NCI-H146 treated with DMSO at 0.1 percent for 48 hours (cell line): ENCODE results near the gene SLC35D3.
"Not testable (repeated sequence)": the region's sequence is repeated elsewhere in the genome, so short reads cannot be mapped to it uniquely, and the experiment has no call there.

Experiments
- DNase-seq: peaks from one replicate; lab custom pipeline; 2025; ENCODE audit not compliant: unreplicated experiment; lab: John Stamatoyannopoulos, UW

Gene SLC35D3

DNA sequence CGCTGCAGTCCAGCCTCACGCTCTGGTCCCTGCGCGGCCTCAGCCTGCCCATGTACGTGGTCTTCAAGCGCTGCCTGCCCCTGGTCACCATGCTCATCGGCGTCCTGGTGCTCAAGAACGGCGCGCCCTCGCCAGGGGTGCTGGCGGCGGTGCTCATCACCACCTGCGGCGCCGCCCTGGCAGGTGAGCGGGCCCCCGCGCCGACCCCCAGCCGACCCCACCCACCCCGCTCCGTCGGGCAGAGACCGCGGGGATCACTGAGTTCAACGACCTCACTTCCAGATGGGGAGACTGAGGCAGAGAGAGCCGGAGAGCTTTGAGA, 545 bp downstream of the SLC35D3 start:
- DNase-seq: peak; percentile 81

DNA sequence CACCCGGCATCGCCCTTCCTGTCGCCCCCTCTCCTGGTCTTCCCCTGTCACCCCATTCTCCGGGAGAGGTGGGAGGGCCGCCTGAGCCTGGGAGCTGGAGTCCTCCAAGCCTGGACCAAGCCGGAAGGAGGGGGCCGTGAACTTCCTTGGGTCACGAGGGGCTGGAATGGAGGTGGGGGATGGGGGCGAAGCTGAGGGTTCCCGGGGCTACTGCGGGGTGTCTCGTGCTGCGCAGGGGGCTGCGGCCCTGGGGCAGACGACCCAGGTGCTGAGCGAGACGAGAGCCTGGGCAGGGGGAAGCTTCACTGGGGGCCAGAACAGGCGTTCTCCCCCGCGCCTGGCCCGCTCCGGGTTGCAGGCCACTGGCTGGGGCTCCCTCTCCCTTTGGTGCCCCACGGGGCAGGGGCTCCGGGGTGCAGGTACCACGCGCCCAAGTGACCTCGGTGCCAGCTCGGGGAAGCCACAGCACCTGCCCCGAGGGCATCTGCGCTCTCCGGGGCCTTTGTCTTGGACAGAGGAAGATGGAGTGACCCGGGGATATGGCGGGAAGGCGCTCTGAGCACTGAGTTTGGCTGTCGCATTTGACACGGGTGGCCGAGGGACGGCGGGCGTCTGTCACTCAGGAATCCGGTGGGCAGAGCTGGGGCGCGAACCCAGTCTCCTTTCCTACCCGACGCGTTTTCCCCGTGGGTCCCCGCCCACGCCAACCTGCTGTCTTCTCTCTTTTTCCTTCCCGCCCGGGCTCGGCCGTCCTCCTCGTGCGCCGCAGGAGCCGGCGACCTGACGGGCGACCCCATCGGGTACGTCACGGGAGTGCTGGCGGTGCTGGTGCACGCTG, 1.2 kb downstream of the SLC35D3 start:
- DNase-seq: peak; percentile 93

DNA sequence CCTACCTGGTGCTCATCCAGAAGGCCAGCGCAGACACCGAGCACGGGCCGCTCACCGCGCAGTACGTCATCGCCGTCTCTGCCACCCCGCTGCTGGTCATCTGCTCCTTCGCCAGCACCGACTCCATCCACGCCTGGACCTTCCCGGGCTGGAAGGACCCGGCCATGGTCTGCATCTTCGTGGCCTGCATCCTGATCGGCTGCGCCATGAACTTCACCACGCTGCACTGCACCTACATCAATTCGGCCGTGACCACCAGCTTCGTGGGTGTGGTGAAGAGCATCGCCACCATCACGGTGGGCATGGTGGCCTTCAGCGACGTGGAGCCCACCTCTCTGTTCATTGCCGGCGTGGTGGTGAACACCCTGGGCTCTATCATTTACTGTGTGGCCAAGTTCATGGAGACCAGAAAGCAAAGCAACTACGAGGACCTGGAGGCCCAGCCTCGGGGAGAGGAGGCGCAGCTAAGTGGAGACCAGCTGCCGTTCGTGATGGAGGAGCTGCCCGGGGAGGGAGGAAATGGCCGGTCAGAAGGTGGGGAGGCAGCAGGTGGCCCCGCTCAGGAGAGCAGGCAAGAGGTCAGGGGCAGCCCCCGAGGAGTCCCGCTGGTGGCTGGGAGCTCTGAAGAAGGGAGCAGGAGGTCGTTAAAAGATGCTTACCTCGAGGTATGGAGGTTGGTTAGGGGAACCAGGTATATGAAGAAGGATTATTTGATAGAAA, 2.0 kb downstream of the SLC35D3 start:
- DNase-seq: peak; percentile 90

DNA sequence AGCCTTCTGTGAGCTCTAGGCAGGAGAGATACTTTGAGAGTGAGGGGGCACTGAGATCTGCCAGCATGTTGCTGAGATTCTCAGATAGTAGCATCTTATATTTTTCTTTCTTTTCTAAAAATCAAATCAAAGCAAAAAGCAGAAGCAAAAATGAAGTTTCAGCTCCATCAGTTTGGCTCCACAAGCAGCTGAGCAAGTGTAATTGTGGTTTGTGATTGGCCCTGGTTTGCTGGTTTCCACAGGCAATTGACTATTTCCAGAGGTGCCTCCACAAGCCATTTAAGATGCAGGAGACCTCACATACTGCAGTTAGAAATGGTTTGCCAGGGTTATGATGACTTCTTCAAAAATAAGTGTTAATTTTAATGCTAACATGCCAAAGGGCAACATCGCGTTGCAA, 4.3 kb downstream of the SLC35D3 start:
- no peak for DNase-seq

DNA sequence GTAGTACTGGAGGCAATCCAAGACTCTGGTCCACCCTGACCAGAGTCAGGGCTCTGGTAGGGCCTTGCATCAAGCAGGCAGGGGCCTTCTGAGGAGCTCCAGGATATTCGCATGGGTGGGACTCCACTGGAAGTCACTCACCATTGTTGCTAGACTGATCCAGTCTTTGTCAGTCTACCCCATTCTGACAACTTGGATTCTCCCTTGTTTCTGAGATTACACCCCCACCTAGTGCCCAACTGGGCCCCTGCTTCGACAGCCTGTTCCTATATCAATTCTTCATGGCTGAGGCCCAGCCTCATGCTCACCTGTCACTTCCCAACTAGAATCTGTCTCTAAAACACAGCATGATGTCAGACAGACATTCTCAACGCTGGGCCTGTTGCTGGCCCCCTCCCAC, 5.2 kb downstream of the SLC35D3 start:
- DNase-seq: peak; percentile 43

DNA sequence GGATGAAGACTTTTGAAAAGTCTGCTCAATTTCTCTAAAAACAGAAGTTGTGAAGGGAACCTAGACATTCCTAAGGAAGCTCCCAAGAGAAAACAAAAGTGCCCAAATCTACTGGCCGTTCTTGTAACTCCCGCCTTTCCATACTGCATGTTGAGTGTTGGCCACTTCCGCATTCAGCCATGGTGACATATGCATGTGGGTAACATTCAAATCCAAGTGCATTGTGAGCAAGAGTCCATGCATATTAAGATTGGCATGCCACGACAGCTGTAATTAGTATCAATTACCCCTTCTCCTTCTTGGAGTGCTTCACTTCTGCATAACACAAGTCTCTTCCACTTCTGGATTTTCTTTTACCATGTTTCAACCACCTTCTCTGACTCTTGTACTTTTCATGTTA, 8.4 kb downstream of the SLC35D3 start:
- DNase-seq: no peak

DNA sequence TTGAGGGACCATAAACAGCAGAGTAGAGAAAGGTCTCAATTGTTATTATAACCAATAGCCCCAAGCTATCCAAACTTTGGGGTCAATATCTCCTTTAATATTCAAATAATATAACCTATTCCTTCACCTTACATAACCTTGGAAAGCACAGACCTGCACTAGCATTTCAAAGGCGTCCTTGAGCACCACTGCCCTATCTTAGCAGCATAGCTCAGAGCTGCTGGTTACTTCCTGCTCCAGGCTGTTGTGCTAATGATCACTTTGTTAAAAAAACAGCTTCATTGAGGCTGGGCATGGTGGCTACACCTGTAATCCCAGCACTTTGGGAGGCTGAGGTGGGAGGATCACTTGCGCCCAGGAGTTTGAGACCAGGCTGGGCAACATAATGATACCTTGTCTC, 10.5 kb downstream of the SLC35D3 start:
- no peak for DNase-seq

DNA sequence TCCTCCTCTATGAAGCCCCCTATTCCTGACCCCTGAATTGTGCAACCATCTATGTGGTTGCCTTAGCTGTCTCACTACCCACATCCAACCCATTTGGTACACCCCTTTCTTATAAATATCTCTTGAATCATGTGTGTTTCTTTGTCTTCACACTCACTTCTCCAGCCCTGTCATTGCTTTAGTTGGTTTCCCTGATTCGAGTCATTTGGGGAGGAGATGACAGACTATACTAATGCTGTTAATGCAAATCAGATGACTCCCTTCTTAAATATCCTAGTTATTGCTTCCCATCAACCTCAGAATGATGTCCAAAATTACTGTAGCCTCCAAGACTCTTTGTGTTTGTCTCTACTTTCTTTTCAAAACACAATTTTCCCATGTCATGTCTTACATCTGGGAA, 23.0 kb downstream of the SLC35D3 start:
- no peak for DNase-seq

DNA sequence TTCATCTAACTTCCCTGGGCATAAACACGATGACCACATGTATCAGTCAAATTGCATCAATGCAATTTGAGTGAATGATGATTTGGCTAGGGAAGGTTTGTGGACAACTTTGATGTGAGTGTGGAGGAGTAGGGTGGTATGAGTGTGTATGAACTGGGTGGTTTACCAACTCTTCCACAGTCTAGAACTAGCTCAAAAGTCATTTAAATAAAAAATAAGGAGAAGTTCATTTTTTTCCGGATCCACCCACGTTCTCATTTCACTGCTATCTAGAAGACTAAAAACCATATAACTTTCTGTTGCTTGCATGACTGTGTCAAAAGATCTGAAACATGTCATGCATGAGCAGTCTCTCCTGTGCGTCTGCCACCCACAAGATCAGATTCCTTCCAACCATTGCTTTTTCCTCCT, 23.6 kb downstream of the SLC35D3 start:
- no peak for DNase-seq

DNA sequence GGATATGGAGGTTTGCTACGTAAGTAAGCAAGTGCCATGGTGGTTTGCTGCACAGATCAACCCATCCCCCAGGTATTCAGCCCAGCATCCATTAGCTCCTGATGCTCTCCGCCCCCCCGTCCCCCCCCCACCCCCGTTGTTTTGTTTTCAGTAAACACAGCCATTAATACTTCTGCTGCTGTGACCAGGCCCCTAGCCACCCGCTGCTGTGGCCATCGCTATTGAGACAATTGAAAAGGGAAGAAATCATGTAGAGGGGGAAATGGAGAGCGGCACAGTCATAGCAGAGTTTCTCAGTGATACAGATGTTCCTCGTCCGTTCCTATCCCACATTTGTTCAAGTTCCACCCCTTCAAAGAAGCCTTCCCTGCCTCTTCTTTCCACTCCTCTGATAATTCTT, 24.9 kb downstream of the SLC35D3 start:
- DNase-seq: peak; percentile 67

DNA sequence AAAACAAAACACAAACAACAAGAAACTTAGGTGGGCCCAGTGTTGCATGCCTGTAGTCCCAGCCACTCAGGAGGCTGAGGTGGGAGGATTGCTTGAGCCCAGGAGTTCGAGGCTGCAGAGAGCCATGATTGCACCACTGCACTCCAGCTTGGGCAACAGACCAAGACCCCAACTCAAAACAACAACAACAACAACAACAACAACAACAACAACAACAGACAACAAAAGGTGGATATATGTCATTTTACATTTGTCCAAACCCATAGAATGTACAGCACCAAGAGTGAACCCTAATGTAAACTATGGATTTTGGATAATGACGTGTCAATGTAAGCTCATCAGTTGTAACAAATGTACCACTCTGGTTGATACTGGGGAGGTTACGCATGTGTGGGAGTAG, 27.9 kb downstream of the SLC35D3 start:
- not testable (repeated sequence) for DNase-seq

DNA sequence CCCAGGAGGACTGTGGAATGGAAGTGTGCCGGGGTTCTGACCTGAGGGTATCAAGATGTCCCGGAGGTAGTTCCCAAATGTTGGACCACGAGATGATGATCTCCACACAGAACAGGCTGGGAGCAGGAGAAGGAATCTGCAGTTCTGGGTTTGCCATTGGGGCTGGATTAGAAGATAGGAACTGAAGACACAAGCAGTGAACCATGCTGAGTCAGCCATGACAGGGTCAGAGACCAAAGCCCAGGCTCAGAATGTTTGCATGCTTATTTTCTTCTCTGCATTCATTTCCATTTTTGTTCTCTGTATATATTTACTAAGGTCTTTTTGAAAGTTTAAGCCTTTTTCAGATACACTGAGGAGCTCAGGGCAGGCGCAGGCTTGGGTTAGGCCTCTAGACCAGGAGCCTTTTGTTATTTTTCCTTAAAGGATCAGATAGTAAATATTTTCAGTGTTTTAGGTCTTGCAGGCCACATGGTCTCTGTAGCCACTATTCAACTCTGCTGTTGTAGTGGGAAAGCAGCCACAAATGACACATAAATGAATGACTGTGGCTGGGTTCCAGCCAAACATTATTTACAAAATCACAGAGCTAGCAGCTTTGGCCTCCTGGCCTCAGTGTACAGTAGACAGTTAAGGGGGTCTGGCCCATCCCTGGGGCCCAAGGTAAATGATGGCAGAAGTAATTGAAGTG, 28.5 kb downstream of the SLC35D3 start:
- no peak for DNase-seq

DNA sequence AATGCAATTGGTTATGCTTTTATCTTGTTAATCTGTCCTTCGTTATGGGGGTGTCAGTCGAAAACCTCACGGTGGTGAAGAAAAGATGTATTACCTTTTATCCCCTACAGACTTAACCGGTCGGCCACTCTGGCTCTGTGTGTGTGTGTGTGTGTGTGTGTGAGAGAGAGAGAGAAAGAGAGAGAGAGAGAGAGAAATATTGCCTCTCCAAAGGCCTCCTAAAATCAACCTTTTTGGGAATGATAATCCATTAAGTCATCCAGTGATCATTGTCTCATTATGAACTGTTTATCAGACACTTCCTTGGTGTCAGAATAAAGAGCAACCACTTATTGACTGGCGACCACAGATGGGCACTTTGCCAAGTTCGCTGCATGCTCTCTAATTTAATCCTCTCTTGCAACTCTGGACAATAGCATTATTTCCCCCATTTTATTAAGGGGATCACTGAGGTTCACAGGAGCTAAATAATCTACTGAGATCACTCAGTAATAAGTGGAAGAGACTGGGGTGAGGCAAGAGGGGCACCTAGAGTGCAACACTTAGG, 30.7 kb downstream of the SLC35D3 start:
- peak; percentile 94 for DNase-seq

DNA sequence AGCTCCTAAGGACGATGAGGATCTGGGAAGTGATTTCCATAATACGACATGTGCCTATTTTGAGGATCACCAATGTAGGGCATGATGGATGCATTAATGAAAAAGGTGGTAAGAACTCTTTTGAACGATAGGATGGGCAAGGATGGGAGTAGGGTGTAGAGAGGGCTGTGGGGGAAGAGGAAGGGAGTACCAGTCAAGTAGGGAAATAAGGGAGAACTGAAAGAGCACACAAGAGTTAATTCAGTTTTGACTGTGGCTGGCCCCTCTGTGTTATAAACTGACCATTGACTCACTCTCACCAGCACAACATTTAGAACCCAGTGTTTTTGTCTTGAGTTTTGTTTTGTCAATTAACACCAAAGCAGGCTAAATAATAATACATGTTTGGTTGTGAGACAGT, 33.0 kb downstream of the SLC35D3 start:
- DNase-seq: peak; percentile 36

DNA sequence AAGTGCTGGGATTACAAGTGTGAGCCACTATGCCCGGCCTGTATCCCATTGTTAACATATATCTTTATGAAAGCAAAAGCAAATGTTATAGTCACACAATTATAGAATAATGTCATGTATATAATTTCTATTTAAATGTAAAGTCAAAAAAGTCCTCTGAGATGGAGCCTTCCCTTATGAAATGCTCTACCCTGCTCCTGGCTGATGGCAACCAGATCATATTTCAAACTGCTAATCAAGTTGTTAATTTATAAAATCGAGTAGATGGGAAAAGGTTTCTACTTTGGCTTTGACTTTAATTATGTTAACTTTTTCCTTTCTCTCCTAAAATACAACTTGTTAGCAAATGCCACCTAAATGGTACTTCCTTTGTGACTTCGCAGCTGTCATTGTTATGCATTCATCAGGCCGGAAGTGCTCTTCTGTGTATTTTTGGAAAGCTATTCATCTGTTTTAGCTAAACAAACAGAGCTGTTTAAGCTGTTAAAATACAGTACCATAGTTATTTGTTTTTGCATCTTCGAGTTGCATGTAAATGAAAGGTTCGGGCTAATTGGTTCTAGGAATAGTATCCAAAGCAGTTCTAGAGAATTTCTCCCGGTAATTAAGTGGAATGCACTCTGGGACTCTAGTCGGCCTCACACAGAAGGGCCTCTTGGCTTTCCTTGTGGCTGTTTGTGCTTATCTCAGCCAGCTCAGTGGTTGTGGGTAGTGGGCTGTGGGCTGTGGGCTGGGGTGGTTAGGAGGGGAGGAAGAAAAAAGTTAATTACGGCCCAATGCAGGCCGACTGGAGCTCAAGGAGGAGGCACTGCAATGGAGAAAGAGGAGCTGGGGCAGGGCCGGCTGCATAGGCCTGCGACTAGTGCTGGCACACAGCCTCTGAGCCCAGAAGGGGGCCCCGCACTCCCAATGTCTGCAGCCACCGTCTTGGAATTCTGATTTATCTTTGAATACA, 34.8 kb downstream of the SLC35D3 start:
- DNase-seq: peak; percentile 99

DNA sequence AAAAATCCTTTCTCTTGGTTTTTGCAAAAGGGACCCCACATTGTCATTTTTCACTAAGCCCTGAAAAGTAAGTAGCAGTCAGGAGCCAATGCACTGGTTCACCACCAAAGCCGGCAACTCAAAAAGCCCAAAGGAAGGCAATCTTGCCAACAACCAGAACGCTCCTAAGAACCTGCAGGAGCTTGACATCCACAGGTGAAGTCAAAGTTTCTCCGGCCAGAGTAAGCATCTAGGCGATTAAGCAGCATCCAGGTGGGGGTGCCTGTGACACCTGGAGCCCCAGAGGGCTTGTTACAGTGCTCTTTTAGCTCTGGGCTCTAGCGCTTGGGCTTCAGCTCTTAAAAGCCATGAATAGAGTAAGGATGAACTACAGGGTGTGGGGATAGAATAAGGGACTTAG, 36.1 kb downstream of the SLC35D3 start:
- DNase-seq: peak; percentile 68

DNA sequence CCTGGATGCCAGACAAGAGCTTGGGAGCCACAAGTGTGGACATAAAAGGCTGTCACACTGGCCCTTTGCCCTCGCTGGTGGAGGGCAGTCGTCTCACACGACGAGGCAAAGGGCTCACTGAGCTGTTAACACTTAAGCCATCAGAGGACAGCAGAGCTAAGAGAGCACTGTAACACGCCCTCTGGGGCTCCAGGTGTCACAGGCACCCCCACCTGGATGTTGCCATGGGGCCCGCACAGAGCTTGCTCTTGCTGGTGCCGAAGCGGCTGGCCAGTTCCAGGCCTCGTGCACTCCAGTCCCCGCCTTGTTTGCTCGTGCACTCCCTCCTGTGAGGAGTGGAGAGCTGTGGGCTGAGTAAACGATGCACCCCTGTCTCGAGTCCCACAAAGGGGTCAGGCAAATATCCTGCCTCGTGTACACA, 37.4 kb downstream of the SLC35D3 start:
- DNase-seq: peak; percentile 99

DNA sequence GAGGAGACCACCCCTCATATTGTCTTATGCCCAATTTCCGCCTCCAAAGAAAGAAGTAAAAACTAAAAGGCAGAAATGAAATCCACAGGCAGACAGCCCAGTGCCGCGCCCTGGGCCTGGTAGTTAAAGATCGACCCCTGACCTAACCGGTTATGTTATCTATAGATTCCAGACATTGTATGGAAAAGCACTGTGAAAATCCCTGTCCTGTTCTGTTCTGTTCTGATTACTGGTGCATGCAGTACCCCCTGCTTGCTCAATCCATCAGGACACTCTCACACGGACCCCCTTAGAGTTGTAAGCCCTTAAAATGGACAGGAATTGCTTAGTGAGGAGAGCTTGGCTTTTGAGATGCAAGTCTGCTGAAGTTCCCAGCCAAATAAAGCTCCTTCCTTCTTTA, 37.8 kb downstream of the SLC35D3 start:
- peak; percentile 65 for DNase-seq

DNA sequence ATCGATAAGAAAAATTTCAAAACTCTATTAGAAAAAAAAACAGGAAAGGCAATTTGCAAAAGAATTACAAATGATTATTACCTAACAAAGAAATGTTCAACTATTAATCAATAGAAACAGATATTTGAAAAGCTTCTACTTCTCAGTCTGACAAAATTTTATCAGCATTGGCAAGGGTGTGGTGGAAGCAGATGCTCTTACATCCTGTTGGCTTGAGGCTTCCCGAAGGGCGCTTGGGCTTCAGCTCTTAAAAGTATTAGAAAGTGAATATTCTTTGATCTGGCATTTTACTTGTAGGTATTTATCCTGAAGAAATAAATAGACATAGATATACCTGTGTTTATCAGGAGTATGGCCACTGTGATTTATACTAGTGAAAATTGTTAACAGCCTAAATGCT, 38.7 kb downstream of the SLC35D3 start:
- DNase-seq: peak; percentile 21

DNA sequence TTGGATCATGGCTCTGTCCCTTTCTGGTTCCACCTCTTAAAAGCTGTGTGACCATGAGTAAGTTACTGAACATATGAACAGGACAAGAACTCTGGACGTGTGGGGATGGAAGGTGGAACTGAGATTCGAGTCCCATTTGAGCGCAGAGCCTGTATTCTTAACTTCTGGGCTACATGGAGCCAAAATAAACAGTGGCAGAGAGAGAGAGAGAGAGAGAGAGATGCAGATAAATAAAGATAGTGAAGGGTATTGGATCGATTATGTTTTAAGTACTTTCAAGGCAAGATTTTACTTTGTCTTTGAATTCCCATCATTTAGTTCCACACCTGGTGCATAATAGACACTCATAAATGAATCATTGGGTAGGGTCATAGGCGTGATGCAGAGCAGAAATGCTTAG, 39.7 kb downstream of the SLC35D3 start:
- peak; percentile 90 for DNase-seq

DNA sequence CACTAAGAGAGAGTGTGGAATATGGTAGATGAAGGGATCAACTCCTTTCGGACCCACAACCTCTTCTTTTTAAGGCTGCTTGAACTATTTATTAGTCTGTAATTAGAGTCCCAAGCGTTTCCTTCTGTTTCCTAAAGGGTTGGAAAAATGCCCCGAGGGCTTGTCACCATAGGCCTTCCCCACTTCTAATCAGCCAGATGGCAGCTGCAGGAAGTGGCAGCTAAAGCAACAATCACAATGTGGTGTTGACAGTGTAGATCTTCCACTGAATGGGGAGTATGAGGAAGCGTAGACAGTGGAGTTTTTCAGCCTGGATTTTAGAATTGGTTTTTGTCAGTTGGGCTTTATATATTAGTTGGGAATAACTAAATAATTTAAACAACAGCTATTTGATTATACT, 40.6 kb downstream of the SLC35D3 start:
- peak; percentile 100 for DNase-seq
